ENCODE data around the gene PTPN11.

DNA sequence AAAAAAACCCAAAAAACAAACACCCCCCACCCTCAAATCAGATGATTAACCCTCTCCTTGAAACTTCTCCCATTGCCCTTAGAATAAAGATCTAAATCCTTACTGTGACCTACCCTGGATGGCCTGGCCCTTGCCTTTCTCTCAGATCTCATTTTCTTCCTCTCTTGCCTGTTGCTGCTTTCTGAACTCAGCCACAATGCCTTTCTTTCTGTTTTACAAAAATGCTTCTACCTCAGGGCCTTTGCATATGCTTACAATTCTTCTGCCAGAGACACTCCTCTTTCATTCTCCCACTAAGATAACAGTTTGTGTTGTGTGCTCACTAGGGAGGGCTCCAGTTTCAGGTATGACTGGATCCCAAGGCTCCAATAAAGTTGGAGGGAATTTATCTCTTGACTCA, 108.3 kb downstream of the PTPN11 start:
- TF ChIP-seq, protein P1, sequence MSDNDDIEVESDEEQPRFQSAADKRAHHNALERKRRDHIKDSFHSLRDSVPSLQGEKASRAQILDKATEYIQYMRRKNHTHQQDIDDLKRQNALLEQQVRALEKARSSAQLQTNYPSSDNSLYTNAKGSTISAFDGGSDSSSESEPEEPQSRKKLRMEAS (IDR thresholded peaks at IDR 0.05; ENCODE audit: low read depth, low read length), result no peak
- TF ChIP-seq, protein P2, sequence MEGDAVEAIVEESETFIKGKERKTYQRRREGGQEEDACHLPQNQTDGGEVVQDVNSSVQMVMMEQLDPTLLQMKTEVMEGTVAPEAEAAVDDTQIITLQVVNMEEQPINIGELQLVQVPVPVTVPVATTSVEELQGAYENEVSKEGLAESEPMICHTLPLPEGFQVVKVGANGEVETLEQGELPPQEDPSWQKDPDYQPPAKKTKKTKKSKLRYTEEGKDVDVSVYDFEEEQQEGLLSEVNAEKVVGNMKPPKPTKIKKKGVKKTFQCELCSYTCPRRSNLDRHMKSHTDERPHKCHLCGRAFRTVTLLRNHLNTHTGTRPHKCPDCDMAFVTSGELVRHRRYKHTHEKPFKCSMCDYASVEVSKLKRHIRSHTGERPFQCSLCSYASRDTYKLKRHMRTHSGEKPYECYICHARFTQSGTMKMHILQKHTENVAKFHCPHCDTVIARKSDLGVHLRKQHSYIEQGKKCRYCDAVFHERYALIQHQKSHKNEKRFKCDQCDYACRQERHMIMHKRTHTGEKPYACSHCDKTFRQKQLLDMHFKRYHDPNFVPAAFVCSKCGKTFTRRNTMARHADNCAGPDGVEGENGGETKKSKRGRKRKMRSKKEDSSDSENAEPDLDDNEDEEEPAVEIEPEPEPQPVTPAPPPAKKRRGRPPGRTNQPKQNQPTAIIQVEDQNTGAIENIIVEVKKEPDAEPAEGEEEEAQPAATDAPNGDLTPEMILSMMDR (IDR thresholded peaks at IDR 0.05; ENCODE audit: low read depth, low read length), result no peak
